ENCODE data around the gene NOL4L.

Gene NOL4L

DNA sequence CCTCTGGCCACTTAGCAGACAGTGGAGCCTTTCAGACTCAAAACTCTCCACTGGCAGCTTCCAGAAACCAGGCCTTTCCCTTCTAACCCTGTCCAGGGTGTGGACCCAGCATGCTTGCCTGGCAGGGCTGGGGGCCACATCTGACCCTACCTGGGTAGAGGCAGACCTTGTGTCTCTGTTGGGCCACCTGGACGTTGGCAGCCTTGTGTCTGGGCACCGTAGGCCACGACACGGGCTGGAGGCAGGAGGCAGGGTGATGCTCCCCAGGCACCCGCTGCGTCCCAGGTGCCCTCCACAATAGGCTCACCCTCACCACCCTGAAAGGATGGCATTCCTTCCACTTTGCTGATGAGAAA, 67.6 kb downstream of the NOL4L start:
- Histone ChIP-seq H3K9me3 (ENCODE audit: insufficient read depth, low read depth, low read length) (no peaks in the 10 kb centered on the region), H3K9ac (ENCODE audit: low read depth, low read length) (no peak overlapping the region), H3K27ac (ENCODE audit: low read depth, low read length) (no peak overlapping the region), H3K27me3 (ENCODE audit: insufficient read depth, low read length) (no peaks in the 10 kb centered on the region), H3K4me3 (ENCODE audit: low read length) (no peak overlapping the region), H3K4me1 (ENCODE audit: insufficient read depth, low read length) (no peaks in the 10 kb centered on the region), H3K36me3 (ENCODE audit: insufficient read depth, low read length) (no peaks in the 10 kb centered on the region)
- WGBS = 82% methylated on average over 6 of the region's 6 CpGs

DNA sequence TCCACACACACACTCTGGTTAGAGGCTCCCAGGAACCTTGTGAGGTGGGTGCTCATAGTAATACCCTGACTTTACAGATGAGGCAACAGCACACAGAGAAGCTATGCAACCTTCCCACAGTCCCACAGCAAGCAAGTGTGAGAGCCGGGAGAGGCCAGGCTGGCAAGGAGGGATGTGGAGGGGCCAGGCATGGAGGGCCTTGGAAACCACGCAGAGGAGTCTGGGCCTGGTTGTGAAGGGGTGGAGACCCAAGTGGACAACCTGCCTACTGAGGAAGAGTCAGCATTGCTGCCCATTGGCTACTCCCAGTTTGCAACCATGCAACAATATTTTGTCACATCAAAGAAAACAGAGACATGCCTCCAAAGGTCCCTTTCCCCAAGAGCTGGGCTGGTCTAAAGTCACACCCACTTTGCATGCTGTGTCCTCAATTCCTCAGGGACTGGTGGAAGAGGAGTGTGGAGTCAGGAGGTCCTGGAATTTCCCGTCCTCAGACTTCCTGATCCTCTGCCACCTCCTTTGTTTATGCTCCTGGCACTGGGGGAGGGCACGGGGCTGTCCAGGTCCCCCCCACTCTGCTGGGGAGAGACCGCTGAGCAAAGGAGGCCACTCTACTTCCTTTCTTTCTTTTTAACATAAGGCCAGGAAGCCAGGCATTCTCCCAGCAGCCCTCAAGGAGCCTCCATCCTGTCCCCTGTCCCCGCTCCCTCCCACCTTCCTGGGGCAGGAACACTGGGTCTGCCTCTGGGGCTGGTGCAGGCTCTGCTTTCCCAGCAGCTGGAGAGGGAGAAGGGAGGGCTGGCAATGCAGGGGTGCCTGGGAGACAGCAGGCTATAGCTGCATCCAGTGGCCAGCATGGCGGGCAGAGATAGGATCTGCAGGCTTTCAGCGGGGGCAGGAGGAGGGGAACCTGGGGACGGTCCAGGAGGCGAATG, 68.3 kb downstream of the NOL4L start:
- Histone ChIP-seq H3K27me3 (ENCODE audit: insufficient read depth, low read length) (no peaks in the 10 kb centered on the region), H3K27ac (ENCODE audit: low read depth, low read length) (no peak overlapping the region), H3K36me3 (ENCODE audit: insufficient read depth, low read length) (no peaks in the 10 kb centered on the region), H3K9ac (ENCODE audit: low read depth, low read length) (no peak overlapping the region), H3K4me1 (ENCODE audit: insufficient read depth, low read length) (no peaks in the 10 kb centered on the region), H3K9me3 (ENCODE audit: insufficient read depth, low read depth, low read length) (no peaks in the 10 kb centered on the region), H3K4me3 (ENCODE audit: low read length) (no peak overlapping the region)
- 68% methylated on average over 10 of the region's 10 CpGs for WGBS

DNA sequence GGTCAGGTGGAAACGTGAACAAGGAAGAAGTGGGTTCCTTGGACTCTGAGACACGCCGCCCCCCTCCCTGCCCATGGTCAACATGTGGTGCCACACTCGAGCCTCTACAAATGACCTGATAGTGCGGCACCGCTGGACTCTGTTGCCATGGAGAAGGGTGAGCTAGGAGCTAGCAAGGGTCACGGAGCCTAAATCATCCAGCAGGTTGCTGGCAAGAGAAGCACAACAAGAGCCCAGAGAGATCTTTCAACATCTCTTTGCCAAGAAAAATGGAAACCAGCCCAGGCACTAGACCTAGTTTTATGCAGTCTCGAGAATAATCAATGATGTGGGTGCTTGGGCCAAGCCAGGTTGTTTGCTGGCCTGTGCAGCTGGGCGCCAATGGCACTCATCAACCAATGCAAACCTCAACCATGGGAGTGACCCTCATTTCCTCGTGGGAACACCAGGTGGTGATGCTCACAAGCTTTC, 69.5 kb downstream of the NOL4L start:
- Histone ChIP-seq H3K9ac (ENCODE audit: low read depth, low read length) (no peak overlapping the region), H3K27me3 (ENCODE audit: insufficient read depth, low read length) (no peaks in the 10 kb centered on the region), H3K36me3 (ENCODE audit: insufficient read depth, low read length) (no peaks in the 10 kb centered on the region), H3K4me1 (ENCODE audit: insufficient read depth, low read length) (peaks cover 7% of the 10 kb centered on the region; the same call in 1 of the 2 replicates), H3K4me3 (ENCODE audit: low read length) (no peak overlapping the region), H3K9me3 (ENCODE audit: insufficient read depth, low read depth, low read length) (no peaks in the 10 kb centered on the region), H3K27ac (ENCODE audit: low read depth, low read length) (no peak overlapping the region)
- WGBS = 91% methylated on average over 10 of the region's 10 CpGs

DNA sequence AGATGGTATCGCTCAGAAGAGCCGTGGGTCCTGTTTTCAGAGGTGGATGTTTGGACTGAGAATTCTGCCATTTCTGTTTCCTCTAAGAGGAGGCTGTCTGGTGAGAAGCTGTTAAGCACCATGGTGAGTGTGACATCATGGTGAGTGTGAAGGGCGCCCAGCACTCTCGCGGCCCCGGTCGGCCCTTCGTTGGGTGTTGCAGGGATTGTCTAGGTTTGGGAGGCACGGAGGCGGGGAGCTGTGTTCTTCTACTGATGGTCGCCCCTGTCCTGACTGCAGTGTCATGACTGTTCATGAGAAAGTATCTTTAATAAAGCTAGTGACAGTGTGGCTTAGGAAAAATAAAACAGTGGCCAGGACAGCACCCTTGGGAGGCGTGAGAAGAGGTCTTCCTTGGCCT, 70.4 kb downstream of the NOL4L start:
- Histone ChIP-seq H3K9ac (ENCODE audit: low read depth, low read length) (no peak overlapping the region), H3K27ac (ENCODE audit: low read depth, low read length) (no peak overlapping the region), H3K36me3 (ENCODE audit: insufficient read depth, low read length) (no peaks in the 10 kb centered on the region), H3K27me3 (ENCODE audit: insufficient read depth, low read length) (no peaks in the 10 kb centered on the region), H3K9me3 (ENCODE audit: insufficient read depth, low read depth, low read length) (no peaks in the 10 kb centered on the region), H3K4me1 (ENCODE audit: insufficient read depth, low read length) (peaks cover 15% of the 10 kb centered on the region; the same call in 1 of the 2 replicates), H3K4me3 (ENCODE audit: low read length) (no peak overlapping the region)
- WGBS = 94% methylated on average over 12 of the region's 12 CpGs

DNA sequence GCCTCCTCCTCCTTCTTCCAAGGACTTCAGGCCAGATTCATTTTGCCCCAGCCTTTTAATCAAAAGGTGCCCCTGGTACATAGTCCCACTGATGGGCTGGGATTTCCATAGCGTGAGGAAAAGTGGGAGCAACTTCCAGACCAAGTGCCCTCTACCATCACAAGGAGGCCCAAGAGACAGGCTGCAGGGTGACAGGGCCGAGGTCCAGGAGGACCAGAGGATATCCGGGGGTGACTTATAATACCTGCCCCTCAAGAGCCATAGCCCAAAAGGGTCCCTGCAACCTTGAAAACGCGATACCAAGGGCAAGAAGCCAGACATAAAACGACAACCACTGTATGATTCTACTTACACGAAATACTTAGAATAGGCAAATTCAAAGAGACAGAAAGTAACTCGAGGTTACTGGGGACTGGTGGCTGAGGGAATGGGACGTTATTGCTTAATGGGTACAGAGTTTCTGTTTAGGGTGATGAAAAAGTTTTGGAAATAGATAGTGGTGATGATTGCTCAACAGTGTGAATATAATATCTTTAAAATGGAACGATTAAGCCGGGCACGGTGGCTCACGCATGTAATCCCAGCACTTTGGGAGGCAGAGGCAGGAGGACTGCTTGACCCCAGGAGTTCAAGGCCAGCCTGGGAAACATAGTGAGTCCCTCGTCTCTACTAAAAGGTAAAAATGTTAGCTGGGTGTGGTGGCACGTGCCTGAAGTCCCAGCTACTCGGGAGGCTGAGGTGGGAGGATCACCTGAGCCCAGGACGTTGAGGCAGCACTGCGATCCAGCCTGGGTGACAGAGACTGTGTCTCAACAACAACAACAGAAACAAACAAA, 71.9 kb downstream of the NOL4L start:
- no peaks in the 10 kb centered on the region for H3K36me3 ChIP-seq (ENCODE audit: insufficient read depth, low read length)
- no peaks in the 10 kb centered on the region for H3K27me3 ChIP-seq (ENCODE audit: insufficient read depth, low read length)
- H3K27ac ChIP-seq (ENCODE audit: low read depth, low read length) = no peak overlapping the region
- no peaks in the 10 kb centered on the region for H3K9me3 ChIP-seq (ENCODE audit: insufficient read depth, low read depth, low read length)
- no peak overlapping the region for H3K4me3 ChIP-seq (ENCODE audit: low read length)
- no peak overlapping the region for H3K9ac ChIP-seq (ENCODE audit: low read depth, low read length)
- WGBS = 91% methylated on average over 18 of the region's 18 CpGs
- peaks cover 16% of the 10 kb centered on the region; the same call in 1 of the 2 replicates for H3K4me1 ChIP-seq (ENCODE audit: insufficient read depth, low read length)

DNA sequence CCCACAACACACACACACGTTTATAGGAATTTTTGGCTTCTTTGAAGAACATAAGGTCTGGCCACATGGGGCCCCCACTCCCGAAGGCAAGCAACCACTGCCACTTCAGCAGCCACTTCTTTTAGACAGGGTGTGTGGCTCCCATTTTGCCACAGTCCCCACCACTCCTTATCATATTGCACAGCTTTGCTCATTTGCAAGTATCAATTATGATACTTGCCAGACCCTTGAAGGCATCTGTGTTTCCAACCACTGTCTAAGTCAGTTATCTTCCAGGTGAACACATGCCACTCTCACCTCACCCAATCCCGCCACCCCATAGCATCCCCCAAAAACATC, 73.1 kb downstream of the NOL4L start:
- Histone ChIP-seq H3K27me3 (ENCODE audit: insufficient read depth, low read length) (no peaks in the 10 kb centered on the region), H3K4me3 (ENCODE audit: low read length) (no peak overlapping the region), H3K36me3 (ENCODE audit: insufficient read depth, low read length) (no peaks in the 10 kb centered on the region), H3K9ac (ENCODE audit: low read depth, low read length) (no peak overlapping the region), H3K4me1 (ENCODE audit: insufficient read depth, low read length) (peaks cover 16% of the 10 kb centered on the region; the same call in 1 of the 2 replicates), H3K9me3 (ENCODE audit: insufficient read depth, low read depth, low read length) (no peaks in the 10 kb centered on the region), H3K27ac (ENCODE audit: low read depth, low read length) (no peak overlapping the region)
- WGBS = 92% methylated on average over 3 of the region's 3 CpGs

DNA sequence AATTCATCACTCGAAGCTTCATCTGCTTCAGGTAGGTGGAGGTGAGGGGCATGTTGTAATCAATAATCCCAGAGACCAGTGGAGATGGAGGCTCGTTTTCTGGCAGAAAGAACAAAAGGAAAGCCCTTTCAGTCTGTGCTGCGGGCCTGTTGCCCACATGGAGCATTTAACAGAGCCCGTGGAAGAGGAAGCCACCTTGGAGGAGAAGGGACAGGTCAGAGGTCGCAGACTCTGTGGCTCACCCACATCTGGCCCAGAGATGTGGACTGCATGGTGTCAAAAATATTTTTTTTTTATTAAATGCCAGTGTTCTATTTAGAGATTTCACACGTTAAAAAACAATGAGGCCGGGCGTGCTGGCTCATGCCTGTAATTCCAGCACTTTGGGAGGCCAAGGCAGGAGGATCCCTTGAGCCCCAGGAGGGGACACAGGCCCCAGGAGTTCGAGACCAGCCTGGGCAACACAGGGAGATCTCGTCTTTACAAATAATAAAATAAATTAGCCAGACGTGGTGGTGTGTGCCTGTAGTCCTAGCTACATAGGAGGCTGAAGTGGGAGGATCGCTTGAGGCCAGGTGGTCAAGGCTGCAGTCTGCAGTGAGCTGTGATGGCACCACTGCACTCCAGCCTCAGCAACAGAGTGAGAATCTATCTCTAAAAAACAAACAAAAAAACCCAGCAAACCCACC, 73.6 kb downstream of the NOL4L start:
- WGBS = 85% methylated on average over 12 of the region's 12 CpGs
- Histone ChIP-seq H3K36me3 (ENCODE audit: insufficient read depth, low read length) (no peaks in the 10 kb centered on the region), H3K4me3 (ENCODE audit: low read length) (no peak overlapping the region), H3K27me3 (ENCODE audit: insufficient read depth, low read length) (no peaks in the 10 kb centered on the region), H3K9me3 (ENCODE audit: insufficient read depth, low read depth, low read length) (no peaks in the 10 kb centered on the region), H3K9ac (ENCODE audit: low read depth, low read length) (no peak overlapping the region), H3K4me1 (ENCODE audit: insufficient read depth, low read length) (peaks cover 16% of the 10 kb centered on the region; the same call in 1 of the 2 replicates), H3K27ac (ENCODE audit: low read depth, low read length) (no peak overlapping the region)

DNA sequence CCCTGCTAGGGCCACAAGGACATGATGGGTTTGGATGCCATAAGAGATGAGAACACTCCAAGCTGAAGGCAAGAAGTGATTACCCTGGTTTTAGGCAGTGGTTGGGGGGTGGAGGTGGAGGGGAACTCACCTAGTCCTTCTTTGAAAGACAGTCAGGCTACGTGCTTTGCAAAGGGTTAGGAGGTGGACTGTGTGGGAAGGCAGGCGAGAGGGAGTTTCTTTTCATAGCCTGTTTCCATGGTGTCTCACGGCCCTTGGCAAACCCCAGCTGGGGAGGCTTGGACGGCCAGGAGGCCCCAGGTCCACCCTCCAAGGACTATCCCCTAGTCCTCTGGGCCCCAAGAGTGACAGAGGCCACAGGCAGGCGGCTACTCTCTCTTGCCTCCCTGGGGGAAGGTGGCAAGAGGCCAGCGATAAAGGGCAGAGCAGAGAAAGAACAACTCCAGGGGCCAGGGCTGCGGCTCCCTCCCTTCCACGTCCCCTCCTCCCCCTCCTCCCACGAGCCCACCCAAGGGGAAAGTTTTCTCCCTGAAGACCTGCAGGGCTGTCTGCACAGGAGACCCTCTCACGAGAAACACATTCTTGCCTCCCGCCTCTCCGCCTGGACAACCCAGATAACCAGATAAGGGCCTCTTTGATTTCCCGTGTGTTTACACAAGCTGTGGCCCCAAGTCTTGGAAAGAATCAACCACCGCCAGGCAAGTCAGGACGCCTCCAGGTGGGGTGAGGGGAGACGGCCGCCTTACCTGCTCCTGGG, 74.4 kb downstream of the NOL4L start:
- Histone ChIP-seq H3K4me3 (ENCODE audit: low read length) (no peak overlapping the region), H3K27ac (ENCODE audit: low read depth, low read length) (peak overlapping the region; percentile 35; the same call in 1 of the 2 replicates), H3K9me3 (ENCODE audit: insufficient read depth, low read depth, low read length) (no peaks in the 10 kb centered on the region), H3K27me3 (ENCODE audit: insufficient read depth, low read length) (no peaks in the 10 kb centered on the region), H3K4me1 (ENCODE audit: insufficient read depth, low read length) (peaks cover 16% of the 10 kb centered on the region; the same call in 1 of the 2 replicates), H3K36me3 (ENCODE audit: insufficient read depth, low read length) (no peaks in the 10 kb centered on the region), H3K9ac (ENCODE audit: low read depth, low read length) (no peak overlapping the region)
- WGBS = 64% methylated on average over 17 of the region's 17 CpGs

DNA sequence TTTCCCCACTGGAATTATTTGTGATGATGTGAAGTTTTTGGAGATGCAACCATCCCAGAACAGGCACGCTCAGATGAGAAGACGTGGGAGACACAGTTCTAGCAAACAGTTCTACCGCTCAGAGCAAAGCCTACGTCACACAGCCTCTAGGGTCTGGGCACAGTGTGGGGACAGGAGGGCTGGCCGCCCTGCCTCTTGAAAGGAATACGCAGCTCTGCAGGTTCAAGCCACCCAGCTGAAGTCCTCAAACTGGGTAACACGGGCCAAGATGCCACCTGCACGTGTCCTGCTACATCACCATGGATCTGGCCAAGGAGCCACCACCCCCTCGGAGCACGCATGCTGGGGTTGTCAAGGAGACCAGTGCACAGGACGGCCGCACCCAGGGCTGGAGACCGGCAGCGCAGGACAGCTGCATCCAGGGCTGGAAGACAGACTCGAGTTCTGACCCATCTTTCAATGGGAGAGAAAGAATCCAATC, 75.0 kb downstream of the NOL4L start:
- Histone ChIP-seq H3K27me3 (ENCODE audit: insufficient read depth, low read length) (no peaks in the 10 kb centered on the region), H3K9me3 (ENCODE audit: insufficient read depth, low read depth, low read length) (no peaks in the 10 kb centered on the region), H3K4me3 (ENCODE audit: low read length) (no peak overlapping the region), H3K36me3 (ENCODE audit: insufficient read depth, low read length) (no peaks in the 10 kb centered on the region), H3K4me1 (ENCODE audit: insufficient read depth, low read length) (peaks cover 16% of the 10 kb centered on the region; the same call in 1 of the 2 replicates), H3K9ac (ENCODE audit: low read depth, low read length) (no peak overlapping the region), H3K27ac (ENCODE audit: low read depth, low read length) (no peak overlapping the region)
- 93% methylated on average over 15 of the region's 15 CpGs for WGBS

DNA sequence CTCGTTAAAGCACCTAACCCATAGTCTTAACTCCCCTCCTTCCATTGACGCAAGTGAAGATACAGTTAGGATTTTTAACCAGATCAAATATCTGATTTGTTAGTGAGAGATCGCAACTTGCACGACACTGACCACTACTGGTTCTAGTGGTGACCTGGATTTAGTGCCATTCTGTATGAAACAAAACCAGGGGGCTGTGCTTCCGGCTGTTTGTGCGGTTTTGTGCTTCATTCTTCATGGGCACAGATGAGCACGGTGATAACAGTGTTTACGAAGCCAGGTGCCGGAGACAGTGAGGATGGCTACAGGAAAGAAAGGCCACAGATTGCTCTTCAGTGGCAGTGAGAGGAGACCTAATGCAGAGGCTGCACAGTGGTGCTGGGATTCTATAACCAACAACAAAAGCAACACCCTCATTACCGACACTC, 75.5 kb downstream of the NOL4L start:
- Histone ChIP-seq H3K9me3 (ENCODE audit: insufficient read depth, low read depth, low read length) (no peaks in the 10 kb centered on the region), H3K36me3 (ENCODE audit: insufficient read depth, low read length) (no peaks in the 10 kb centered on the region), H3K4me3 (ENCODE audit: low read length) (no peak overlapping the region), H3K4me1 (ENCODE audit: insufficient read depth, low read length) (peaks cover 16% of the 10 kb centered on the region; the same call in 1 of the 2 replicates), H3K9ac (ENCODE audit: low read depth, low read length) (no peak overlapping the region), H3K27me3 (ENCODE audit: insufficient read depth, low read length) (no peaks in the 10 kb centered on the region), H3K27ac (ENCODE audit: low read depth, low read length) (no peak overlapping the region)
- 87% methylated on average over 10 of the region's 10 CpGs for WGBS

Data from HUES64 (cell line).